GM18861 (cell line): ENCODE data around the gene KCNH8.
A peak's percentile ranks its signal among the peaks of the same experiment; 100 is the strongest.

Experiments used
- ATAC-seq: cut with Tn5 transposase; IDR thresholded peaks from one replicate; pipeline ENCODE4 v1.9.1; 2021; ENCODE audit not compliant: unreplicated experiment

KCNH8 gene

GRCh38 chr3:19467761-19468160 lies 319.5 kb downstream of the KCNH8 start:
- no peak for ATAC-seq

- no peak for ATAC-seq
These were observed 322.8 kb downstream of the KCNH8 start for GRCh38 chr3:19471138-19471537.

GRCh38 chr3:19473971-19474580 lies 325.8 kb downstream of the KCNH8 start:
- ATAC-seq, result no peak

DNA sequence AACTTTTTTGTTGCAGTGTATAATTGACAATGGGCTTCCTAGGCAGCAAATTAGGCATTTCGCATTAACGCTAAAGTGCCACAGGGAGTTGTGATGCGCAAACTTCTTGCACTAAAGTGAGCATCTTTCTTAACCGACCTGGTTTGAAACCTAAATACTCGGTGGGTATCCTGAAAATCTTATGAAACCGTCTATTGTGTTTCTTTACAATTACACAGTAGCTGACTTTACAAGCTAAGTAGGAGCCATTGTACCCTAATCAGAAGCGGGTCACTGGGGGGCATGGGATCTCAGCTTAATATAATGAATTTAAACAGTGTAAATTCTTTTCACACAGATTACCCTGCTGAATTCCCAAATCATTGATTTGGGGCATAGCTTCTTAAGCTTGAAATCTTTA lies 328.0 kb downstream of the KCNH8 start:
- no peak for ATAC-seq

- ATAC-seq, result no peak
These were observed 337.0 kb downstream of the KCNH8 start for GRCh38 chr3:19485267-19485666.

DNA sequence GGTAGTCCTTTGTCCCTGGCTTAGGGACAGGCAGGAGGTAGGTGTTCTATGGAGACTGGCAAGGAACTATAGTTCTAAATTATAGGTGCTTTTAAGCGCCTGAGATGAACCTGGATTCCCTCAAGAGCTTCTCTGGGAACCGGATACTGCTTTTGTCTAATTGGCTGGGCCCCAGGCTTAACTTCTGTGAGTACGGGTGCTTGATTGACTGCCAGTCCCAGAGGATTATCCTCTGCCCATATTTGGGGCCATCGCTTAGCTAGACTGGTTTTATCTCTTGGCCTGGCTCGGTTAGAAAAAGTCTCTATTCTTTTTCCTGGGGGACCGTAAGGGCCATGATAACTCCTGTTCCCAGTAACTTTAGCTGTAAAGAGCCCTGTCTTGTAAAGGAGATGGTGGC lies 339.1 kb downstream of the KCNH8 start:
- no peak for ATAC-seq

DNA sequence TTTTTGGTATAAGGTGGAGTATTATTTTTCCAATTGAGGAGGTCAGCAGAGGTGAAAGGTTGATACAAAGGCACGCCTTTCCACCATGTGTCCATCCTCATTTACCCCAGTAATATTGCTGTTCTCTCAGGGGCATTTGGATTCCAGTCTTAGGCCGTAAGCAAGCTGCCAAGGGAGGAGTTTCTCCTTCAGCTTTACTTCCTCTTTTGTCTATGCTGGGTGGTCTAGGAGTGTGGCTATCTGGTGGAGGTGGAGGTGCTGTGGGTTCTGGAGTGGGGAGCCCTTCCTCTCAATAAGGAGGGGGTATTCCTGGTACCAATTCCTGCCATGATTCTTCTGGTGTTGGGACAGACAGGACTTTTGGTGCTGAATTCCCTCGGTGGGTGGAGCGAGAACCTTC lies 340.6 kb downstream of the KCNH8 start:
- ATAC-seq, result no peak

GRCh38 chr3:19489936-19490335 lies 341.6 kb downstream of the KCNH8 start:
- ATAC-seq, result no peak

GRCh38 chr3:19506171-19506570 lies 357.9 kb downstream of the KCNH8 start:
- ATAC-seq, result no peak

DNA sequence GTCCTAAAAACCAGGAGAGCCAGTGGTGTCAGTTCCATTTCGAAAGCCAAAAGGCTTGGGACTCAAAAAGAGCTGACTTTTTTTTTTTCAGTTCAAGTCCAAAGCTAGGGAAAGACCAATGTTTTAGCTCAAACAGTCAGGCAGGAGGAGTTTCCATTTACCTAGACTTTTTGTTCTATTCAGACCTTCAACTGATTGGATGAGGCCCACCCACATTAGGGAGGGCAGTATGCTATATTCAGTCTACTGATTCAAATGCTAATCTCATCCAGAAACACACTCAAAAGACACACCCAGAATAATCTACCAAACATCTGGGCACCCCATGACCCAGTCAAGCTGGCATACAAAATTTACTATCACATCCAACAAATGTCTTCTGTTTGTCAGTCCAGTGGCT lies 374.0 kb downstream of the KCNH8 start:
- ATAC-seq, result no peak

DNA sequence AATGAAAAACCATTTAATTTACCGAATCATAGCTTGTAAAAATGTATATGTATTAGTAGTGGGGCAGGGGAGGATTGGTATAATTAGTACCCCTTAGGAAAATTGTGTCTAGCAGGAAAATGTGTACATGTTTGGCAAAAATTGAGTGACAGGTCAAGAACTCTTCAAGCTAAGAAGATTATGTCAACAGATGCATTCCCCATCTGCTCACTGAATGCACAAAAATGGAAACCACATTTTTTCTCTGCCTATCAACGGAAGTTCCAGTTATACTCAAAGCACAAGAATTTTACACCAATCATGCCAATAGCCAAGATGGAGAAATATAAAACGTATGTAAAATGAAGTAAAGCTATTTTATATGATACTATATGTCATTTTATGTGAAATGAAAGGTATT lies 377.8 kb downstream of the KCNH8 start:
- ATAC-seq, result no peak

- no peak for ATAC-seq
These were observed 379.4 kb downstream of the KCNH8 start for GRCh38 chr3:19527746-19528145.

DNA sequence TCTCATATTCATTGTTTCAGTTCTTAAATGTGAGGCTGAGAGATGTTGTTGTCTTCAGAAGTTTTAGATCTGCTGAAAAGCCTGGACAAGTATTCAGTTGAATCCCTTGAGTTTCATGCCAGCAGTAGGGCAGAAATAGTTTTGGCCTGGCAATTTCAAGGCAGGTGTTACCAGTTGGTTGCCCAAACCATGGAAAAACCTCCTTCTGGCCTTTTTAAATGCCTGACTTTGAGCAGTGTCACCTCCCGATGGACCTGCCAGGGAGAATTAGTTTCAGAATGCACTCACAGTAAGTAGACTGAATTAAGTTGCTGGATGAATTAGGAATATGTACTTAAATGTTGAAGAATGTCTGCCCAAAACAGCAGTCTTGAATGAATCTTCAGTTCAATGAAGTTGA lies 383.1 kb downstream of the KCNH8 start:
- no peak for ATAC-seq

DNA sequence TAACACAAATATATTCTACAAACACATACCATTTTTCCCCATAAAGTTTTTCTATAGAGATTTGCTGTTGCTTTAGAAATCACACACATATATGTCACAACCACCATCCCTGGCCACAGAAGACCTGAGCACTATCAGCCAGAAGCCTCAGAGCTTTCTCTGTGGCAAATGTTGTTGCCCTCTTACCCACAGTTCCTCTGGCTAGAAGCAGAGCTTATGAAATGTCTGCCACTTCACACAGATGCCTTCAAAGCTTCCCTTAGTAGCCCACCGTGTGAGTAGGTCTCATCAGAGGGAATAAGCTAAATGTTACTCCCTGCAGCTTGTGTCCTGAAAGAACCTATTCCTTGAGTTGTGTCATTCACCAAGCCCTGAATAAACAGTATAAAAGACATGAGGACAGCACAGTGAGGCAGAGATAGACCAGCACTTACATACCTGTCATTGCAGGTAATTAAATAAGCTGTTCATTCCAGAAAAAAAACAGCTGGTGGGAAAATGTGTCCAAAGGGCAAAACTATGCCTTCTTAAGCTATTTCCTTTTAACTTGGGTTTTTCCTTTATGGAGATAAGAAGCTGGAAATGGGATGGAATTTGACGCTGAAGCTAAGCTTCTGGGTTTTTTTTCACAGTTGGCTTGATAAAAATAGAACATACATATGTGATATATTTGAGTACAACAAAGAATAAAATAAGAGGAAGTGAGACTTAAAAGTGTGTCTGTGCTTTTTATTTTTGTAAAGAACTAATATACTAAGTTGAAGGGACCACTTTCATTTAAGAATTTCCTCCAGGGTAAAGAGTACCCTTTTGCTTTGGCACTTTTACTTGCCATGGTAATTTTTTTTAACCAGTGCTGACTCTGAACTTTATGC lies 391.4 kb downstream of the KCNH8 start:
- peak; percentile 63 for ATAC-seq

- ATAC-seq, result peak; percentile 40
These were observed 392.2 kb downstream of the KCNH8 start for GRCh38 chr3:19540464-19540863.

DNA sequence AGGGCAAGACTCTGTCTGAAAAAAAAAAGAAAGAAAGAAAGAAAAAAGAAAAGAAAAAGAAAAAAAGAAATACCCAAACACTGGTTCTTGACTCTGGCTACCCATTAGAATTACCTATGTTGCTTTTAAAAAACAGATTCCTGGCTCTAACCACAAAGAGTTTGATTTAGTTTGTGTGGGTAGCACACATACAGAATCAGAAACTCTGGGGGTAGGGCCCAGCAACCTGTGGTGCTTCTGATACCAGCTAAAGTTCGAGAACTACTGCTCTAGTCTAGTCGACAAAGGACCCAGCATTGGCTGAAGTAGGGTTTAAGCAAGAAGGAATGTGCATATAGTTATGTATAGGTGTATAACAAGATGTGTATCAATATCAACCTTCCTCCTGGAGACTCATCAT lies 393.0 kb downstream of the KCNH8 start:
- no peak for ATAC-seq

DNA sequence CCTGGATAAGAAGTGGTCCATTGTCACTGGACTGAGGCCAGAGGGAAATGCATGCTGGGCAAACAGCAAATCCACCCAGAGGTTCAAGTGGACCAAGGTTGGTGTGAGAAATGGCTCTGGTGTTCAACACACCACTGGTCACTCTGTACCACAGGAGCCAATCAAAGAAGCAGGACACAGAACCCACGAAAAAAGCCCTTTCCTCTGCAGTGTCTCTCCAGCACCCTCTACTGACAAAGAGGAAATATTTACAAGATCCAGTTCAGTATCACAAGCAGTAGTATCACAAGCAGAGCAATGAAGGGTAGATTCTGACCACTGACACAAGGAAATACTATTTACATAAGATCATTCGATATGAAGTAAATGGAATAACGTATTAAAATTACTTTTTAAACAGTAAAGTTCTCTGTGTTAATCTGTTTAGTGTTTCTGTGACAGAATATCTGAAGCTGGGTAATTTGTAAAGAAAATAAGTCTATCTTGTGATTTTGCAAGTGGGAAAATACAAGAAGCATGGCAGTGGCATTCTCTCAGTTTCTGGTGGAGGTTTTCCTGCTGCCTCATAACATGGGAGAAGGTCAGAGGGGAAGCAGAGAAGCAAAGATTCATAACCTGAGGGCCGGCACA lies 395.0 kb downstream of the KCNH8 start:
- peak; percentile 48 for ATAC-seq

DNA sequence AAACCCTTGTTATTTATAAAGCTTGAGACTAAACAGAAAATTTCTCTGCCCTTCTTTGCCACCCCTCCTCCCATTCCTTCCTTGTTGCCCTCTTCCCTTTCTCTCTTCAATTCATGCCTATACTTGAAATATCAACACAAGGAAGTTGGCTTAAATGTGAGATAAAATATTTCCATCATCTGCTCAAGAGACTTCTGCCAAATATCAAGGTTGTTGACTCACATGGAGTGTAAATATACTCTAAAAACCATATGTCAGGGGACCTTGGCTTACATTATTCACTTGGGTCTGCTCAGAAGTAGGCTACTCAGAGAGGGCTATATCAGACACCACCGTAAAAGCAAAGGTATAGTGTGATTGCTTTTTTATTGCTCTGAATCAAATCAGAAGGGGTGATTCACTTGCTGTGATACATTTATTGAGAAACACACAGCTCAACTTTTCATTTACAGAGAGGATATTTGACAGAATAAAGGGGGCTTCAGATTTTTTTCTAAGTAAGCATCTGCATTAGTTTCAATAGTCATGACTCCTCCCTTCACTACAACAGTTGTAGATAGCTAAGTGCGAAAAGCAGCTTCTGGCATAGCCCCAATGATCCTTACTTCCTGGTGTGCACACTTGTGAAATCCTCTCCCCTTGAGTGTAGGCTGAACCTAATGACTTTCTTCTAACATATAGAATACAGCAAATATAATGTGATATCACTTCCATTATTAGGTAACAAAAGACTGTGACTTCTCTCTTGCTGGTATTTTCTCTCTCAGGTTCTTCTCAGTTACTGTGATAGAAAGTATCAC lies 399.6 kb downstream of the KCNH8 start:
- no peak for ATAC-seq

GRCh38 chr3:19559724-19560442 lies 411.6 kb downstream of the KCNH8 start:
- ATAC-seq, result peak; percentile 91

DNA sequence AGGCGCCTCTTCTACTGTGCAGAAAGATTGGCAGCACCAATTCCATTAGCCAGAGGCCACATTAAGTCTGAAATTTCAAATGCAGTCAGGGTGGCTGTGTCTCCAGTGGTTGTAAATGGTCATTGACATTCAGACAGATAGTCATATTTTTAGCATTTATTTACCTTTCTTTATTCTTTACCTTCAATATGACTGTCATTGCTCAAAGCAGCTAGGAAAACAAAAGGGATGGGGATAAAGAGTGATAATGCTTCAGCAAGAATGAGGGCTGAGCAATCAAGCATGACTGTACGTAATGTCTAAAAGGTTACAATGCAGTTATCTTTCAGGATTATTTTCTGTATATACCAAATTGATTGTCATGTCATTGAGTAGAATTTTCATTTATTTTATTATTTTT lies 425.3 kb downstream of the KCNH8 start:
- no peak for ATAC-seq

DNA sequence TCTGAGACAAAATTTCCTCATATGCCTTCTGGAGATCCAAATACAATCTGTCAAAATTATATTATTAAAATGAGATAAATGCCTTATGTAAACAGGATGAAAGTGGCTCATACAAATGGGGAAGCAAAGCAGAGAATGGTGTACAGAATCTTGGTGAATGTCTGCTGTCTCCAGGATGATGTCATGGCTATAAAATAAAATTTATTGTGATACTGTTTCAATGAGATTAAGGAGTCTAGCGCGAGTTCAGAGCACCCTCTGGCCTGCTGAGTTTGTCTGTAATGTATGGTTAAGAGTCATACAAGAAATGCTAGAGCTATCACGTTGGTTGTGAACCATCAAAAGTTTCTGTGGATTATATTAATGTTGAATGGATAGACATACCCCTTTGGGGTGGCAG lies 426.0 kb downstream of the KCNH8 start:
- ATAC-seq, result no peak
